Mucosa of gallbladder (tissue), 1 donor: ENCODE results near the gene PRXL2B. TPM values are rescaled to one million over a fixed set of nuclear protein-coding genes. Genes with fewer than 3 reads are reported as not detected.
A peak's percentile ranks its signal among the peaks of the same experiment; 100 is the strongest.

ENCODE experiments used
- DNase-seq: peaks from one replicate; pipeline ENCODE4 v3.0.0-alpha.2; 2020; ENCODE audit warnings: low spot score
- total RNA-seq: library from RNA; stranded (reverse); gene quantifications from one replicate; pipeline ENCODE4 v1.2.1, GENCODE V29; 2021
- donor health status: DM: no; HTN: no; CAD: no.

Gene PRXL2B
- total RNA-seq, 1 donor from 2014 or later = 133 TPM

DNA sequence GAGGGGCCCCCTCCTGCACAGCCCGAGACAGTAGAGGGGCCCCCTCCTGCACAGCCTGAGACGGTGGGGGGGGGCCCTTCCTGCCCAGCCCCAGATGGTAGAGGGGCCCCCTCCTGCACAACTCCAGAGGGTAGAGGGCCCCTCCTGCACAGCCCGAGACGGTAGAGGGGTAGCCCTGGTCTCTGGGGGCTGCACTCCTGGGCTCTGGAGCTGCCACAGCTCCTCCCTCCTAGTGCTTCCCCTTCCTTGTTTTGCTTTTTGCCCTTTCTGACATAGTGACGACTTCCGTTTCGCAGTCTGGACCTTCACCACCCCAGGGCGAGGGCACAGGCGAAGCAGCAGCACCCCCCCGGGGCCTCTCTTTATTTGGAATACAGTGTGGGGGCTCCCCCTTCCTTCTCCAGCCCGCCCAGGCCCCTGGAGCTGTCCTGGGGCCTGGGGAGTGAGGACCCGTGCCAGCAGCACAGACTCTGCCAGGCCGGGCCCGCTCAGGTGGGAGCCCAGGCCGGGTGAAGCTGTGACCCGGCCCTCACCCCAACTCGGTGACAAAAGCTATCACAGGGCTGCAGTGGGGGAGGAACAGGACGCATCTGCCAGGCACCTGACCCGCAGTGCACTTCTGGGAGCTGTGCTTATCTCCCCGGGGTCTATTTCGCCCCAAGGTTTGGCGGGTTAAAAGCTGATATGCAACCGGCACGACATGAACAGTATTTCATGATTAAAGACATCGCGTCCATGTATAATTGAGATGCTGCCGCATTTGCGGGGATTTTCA is 1.1 kb upstream of the PRXL2B start:
- DNase-seq = peak; percentile 70

DNA sequence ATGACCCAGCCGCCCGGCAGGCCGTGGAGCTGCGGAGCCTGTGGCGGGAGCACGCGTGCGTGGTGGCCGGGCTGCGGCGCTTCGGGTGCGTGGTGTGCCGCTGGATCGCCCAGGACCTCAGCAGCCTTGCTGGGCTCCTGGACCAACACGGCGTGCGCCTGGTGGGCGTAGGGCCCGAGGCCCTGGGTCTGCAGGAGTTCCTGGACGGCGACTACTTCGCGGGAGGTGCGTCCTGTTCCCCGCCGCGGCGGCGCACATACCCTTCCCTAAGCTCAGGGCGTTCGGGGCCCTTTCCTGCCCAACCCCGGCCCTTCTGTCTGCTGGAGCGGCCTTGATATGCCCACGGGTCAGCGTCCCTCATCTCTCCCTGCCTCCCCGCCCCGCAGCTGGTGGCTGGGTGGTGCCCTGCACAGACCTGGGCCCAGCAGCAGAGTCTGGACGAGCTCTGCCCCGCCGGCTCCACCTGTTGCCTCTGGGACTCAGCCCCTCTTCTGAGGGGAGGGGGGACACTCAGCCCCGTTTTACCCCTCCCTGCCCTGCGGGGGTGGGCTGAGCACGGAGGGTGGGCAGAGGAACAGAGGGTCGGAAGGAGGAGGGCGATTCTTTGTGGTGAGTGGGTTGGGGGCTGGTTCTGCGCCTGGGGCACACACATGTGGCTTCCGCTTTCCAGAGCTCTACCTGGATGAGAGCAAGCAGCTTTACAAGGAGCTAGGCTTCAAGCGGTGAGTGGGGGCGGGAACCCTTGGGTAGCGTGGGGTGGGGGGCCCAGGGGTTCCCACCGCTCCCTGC is 688 bp downstream of the PRXL2B start:
- DNase-seq = no peak

DNA sequence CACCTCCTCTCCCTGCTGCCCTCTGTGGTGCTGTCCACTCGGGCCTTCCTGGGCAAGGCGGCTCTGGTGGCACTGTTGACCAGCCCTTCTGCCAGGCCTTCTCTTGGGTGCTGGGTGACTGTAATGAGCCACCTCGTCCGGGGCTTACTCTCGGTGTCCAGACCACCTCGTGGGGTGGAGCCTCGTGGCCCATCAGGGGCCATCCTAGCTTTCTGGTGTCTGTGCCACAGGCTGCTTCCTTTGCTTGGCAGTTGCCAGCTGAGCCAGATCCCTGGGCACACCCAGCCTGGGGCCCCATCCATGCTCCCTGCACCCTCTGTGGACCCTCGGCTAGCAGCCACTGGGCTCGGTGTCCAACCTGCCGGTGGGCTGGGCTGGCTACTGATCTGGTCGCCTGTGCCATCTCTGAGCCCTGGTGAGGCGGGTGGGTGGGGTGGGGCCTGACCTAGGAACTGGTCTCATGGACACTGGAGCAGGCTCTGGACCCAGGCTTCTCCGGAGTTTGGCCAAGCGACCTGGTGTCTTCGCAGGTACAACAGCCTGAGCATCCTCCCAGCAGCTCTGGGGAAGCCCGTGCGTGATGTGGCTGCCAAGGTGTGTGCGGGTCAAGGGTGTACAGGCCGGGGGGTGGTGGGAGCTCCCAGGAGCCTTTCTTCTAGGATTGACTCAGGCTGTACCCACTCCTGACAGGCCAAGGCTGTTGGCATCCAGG is 1.4 kb downstream of the PRXL2B start:
- DNase-seq = no peak

DNA sequence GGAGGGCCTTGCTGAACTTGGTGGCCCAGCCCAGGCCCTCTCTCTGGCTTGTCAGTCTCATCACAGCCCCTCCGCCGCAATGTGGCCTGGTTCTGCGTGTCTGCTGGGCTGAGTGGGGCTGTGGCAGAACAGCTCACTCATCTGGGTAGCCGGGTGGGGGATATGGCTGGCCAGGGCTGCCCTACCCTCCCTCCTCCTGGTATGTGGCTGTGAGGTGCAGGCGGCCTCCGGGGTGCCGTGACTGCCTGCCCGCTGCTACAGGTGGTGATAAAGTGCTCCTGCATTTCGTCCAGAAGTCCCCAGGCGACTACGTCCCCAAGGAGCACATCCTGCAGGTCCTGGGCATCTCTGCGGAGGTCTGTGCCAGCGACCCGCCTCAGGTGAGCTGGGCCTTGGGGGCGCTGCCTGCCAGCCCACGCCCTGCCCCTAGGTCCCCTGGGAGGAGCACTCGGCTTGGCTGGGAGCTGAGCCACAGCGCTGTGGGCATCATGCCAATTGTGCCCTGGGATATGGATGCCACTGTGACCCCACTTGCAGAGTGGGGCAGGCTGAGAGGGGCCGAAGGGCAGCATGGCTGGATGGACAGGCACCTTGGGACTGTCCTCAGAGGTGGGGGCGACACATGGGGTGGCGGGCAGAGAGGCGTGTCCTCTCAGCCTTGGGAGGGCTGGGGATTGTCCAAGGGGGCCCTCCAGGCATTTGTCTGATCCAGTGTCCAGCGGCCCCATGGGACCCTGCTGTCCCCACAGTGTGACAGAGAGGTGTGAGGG is 2.3 kb downstream of the PRXL2B start:
- no peak for DNase-seq

DNA sequence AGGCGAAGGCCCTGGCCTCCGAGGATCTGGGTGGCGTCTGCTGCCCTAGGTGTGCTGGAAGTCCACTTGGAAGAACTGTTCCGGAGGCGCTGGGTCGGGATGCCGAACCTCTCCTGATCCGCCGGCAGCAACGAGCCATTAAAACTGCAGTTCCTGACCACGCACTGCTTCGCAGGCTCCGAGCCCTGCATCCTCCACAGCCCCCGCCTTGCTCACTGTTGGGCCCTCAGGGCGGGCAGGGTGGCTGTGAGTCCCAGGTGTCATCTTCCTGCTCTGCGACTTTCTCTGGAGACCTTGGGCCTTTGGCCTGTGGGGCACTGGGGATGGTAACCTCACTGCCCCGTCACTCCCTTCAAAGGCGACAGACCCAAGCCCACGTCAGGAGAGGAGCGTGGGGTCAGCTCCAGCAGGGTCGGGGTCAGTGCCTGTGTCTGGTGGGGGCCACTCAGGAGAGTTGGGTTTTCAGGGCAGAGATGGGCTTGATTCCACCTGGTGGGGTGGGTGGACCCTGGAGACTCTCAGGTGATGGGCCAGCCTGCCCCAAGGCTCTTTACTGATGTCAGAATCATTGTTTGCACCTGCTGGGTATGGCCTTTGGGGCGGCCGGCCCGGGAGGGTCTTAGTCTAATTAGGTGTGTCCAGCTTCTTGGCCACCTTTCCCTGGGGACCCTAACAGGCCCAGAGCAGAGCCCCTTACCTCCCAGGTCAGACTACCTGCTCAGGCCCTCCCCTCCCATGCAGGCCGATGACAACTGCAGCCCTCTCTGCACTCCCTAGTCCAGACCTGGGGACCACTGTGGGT is 3.1 kb downstream of the PRXL2B start:
- DNase-seq = no peak

DNA sequence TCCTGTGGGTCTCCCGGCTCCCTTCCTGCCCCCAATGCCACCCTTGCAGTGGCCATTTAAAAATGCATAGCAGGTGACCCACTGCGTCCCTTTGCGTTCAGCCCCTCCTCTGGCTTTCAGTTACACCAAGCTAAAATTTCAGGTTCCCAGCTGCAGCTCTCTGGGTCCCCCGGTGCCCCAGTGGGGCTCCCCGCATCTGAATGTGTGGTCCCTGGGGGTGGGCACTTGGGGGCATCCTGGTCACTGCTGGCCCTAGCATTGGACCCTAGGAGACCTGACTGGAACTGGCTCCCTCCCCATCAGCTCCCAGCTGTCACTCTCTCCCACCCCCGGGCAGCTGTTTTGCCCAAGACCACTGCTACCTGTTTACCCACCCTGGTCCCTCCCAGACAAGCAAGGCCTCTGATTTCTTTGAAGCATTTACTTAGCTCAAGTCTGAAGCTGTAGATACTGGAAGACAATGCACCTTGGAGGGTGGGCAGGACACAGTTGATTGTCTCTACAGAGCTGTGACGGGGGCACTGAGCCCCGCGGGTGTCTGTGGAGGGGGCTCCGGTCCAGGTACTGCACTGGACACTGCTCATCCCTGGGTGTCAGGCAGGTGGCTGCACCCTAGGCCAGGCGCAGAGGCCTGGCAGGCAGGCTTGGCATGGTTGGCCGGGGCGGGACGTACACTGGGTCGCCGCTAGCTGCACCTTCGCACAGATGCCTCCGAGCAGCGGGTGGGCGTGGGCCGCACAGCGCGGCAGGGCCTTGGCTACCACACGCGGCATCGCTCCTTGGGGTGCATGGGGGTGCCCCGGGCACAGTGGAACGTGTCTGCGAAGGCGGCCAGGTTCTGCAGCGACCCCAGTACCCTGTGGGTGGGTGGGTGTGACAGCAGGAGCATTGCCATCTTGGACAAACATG is 3.9 kb downstream of the PRXL2B start:
- no peak for DNase-seq

DNA sequence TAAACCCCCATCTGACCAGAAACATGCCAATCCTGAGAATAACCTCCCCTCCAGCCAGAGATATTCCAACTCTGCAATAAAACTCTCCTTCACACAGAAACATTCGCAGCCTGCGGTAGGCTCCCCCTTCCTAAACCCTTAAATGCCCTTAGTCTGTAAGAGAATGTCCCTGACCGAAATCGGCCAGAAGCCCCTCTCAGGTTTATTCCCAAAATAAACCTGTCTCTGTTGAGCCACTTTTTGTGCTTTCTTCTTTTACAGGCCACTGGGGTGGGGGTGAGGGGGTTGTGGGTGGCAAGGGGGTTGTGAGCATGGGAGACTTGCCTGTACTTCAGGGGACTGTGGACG is 4.6 kb downstream of the PRXL2B start:
- DNase-seq = no peak

DNA sequence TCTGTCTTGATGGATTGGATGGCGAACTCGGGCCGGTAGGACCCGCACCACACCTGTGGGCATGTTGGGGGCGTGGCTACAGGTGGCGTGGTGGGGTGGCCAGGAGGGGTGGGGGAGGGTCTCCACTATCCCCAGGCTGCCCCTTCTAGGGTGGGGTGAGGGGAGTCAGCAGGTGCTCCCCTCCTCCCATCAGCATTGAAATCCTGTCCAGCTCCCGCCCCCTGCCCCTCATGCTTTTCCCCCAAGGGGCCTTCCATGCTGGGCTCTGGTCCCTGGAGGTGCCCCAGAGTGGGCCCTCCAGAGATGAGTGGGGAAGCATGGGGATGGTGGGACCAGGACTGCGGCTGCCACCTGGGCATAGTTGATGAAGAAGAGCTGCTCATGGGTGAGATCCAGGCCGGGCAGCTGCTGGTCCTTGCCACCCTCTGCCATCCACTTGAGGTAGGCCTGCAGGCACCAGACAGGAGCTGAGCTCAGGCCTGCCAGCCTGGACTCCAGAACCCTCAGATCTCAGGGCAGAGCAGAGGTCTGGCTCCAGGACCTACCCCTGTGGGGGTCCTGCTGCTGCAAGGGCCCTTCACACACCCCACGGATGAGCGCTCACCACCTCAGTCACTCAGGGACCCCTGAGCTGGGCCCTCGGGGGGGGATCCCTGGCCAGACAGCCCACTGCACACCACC is 5.1 kb downstream of the PRXL2B start:
- no peak for DNase-seq

DNA sequence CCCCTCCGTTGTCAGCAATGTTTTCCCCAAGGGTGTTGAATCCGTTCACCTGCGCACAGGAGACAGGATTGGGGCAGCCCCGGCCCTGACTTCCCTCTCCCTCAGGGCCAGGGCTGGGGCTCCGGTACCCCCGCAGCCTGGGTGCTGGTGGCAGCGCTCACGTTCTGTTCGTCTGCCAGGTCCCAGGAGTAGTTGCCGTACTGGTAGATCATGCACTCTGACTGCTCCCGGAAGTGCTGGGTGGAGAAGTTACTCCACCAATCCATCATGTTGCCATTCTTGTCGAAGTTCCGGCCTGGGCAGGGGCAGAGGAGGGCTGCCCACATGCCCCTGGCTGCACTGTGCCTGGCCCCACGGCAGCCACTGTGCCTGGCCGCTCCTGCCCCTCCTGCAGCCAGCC is 6.1 kb downstream of the PRXL2B start:
- DNase-seq = peak; percentile 46

DNA sequence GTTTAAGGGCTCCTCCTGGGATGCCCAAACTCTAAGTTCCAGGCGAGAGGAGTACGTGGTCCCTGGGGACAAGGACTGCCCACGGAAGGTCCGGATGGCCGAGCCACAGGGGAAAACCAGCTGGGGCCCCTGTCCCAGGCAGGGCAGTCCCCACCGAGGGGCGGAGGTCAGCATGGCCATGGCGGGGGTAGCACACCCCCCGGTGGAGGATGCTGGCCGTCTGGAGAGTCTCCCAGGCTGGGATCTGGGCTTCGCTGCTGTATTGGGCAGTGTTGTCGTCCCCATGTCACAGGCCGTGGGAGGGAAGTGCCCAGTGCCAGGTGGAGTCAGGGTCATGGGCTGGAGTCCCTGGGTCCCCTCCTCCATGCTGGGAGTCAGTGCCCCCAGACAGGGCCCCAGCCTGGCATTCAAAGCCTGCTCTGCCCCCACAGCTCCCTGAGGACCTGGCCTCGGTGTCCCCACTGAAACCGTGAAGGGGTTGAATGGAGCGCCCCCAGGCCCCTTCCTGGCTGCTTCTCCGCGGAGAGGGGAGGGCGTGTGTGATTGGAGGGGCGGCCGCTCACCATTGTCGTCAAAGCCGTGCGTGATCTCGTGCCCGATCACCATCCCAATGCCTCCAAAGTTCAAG is 6.8 kb downstream of the PRXL2B start:
- no peak for DNase-seq

DNA sequence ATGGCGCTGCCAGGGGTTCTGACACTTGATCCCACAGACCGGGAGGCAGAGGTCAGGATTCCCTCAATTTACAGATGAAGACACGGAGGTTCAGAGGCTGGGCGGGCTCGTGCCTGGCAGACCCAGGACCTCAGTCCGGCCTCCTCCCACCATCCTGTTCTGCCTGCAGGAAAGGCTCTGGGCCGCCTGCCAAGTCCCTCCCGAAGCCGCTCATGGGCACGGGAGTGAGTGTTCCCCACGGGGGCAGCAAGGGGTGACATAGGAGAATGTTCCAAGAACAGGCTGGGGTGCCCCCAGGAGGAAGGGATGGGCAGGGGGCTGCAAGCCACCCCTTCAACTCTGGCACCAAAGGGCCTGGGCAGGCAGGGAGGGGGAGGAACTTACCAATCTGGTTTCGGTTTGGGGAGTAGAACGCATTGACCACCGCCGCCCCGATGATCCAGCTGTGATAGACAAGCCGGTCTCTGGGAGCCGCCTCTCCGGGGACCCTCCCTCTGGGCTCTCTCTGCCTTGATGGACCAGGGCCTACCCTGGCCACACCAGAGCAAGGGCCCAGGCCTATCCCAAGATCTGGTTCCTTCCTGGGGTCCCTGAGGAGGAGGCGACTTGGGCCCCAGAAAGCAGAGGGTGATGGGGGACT is 7.5 kb downstream of the PRXL2B start:
- peak; percentile 53 for DNase-seq

DNA sequence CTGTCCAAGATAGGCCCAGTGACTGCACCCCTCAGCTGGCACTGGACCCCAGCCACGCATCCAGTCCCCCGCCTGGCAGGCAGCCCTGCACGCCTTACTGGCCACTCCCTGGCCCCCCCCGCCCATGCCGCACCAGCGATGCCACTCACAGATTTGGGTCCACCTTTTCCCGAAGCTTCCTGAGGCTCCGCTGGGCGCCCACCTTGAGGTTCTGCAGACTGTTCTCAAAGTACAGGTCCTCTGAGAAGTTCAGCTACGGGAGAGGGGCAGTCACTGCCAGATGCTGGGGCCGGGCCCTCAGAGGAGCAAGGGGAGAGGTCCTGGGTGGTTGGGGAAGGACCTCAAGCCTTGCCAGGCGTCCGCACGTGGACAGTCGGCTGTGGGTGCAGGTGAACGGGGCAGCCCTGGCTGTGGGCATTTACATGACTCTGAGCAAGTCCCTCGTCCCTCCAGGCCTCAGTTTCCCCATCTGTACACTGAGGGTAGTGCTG is 8.1 kb downstream of the PRXL2B start:
- DNase-seq = no peak

DNA sequence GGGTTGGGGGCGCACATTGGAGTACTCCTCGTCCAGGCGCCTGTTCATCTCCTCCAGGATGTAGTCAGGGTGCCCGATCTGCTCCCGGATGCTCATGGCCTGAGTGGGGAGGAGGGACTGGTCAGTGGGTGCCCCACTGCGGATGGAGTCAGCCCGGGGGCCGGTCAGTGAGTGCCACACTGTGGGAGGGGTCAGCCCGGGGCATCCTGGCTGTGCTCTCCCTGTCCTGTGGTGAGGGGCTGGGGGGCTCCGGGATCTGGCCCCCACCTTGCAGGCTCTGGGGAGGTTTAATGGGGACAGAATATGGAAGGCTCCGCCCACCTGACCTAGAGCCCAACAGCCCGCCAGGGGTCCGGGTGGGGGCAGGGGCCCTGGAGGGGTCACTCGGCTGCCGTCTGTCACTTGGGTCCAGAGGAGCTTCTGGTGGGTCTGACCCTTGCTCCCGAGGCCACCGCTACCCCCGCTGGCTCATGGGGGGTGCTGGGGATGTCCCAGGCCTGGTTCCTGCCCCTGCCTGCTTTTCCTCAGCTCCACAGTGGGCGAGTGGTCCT is 8.8 kb downstream of the PRXL2B start:
- no peak for DNase-seq

DNA sequence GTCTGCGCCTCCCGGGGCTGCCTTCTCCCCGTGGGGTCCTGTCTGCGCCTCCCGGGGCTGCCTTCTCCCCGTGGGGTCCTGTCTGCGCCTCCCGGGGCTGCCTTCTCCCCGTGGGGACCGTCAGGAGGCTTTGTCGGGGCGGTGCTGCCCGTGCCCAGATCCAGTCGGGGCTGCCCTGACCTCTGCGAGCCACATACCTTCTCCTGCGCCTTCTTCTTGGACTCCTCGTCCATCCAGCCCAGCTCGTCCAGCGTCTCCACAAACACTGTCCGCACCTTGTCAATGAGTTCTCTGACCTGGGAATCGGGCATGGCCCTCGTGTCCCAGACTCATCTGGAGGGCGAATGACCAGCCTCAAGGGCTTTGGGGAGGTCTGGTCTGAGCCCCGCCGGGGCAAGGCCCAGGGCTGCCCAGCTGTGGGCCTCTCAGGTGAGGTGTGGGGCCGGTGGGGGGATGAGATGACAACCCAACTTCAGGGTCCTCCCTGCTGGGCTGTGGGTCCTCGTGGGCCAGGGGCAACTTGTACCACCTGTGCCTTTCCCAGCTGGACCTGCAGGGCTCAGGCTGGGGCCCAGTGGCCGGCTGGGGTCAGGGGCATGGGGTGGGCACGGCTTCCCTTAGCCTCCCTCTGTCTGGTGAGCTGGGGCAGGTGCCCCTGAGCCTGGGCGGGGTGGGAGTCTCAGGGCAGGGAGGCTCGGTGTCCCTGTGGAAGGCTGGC is 9.4 kb downstream of the PRXL2B start:
- DNase-seq = no peak

DNA sequence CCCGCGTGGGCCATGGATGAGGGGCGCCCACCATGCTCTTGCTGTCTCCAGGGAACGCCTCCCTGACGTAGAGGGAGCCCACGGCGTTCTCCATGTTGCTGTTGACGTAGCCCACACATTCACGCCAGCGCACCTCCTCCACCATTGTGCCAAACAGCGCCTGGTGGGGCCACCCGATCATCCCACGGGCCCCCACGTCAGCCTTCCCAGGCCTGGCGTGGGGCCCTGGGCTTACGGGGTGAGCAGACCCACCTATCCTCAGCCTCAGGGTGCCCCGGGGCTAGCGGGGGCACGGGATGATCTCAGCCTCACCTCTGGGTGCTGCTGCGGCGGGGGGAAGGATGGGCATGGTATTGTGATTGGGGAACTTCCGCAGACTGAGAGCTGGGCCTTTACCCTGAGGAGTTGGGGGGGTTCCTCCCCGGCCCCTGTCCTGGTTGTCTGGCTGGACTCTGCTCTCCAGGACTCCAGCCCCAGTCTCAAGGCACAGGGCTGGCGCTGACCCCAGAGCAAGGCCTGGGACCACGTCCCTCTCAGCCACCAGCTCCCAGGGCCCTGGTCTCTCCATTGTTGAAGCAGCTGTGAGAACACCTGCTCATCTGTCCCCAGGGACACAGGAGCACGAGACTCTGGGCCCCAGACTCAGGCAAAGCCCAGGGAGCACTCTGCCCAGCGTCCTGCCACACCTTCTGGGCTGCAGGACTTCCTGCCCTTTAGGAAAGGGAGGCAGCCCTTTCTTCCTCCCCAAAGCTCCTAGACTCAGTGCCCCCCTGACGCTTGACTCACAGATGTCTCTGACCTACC is 10.2 kb downstream of the PRXL2B start:
- no peak for DNase-seq
